ENCODE data around the gene EFNA5. TPM values are rescaled to one million over a fixed set of nuclear protein-coding genes. Genes with fewer than 3 reads are reported as not detected.

EFNA5 gene
- total RNA-seq, 3 donors from 2014 or later (not counting 1 experiment from before 2014, with no cell fraction given): 2.2 to 8.1 (median 4.3) TPM

- H3K27me3 ChIP-seq (ENCODE audit: control insufficient read depth, insufficient read depth, low read length): no peaks in the 10 kb centered on the region
- no peak overlapping the region for H3K4me3 ChIP-seq (ENCODE audit: low read length)
- intact Hi-C loops (cut with micrococcal nuclease): no loop called here
- H3K4me1 ChIP-seq (ENCODE audit: control insufficient read depth, insufficient read depth, low read length): no peaks in the 10 kb centered on the region
- Mint-ChIP-seq H3K36me3 (no peaks in the 10 kb centered on the region), H3K27me3 (ENCODE audit: low read depth in 2 of 2) (peaks cover 10 to 29% of the 10 kb centered on the region in 2 donors), H3K9me3 (no peaks in the 10 kb centered on the region), H3K27ac (no peak overlapping the region), H3K4me3 (no peak overlapping the region), H3K4me1 (peaks cover 0 to 5% of the 10 kb centered on the region in 2 donors)
- TF ChIP-seq CTCF (IDR thresholded peaks at IDR 0.05): no peak
- H3K9me3 ChIP-seq (ENCODE audit: control insufficient read depth, insufficient read depth, low read length): no peaks in the 10 kb centered on the region
- no peak for DNase-seq
- H3K36me3 ChIP-seq (ENCODE audit: control insufficient read depth, insufficient read depth, low read length): no peaks in the 10 kb centered on the region
- H3K27ac ChIP-seq (ENCODE audit: low read length): no peak overlapping the region
- ATAC-seq: no peak
- WGBS (ENCODE audit: insufficient coverage): 98% methylated on average over 4 of the region's 7 CpGs
Observed at GRCh38 chr5:107634981-107635848, 35.5 kb downstream of the EFNA5 start.

GRCh38 chr5:107633171-107633901, 37.4 kb downstream of the EFNA5 start:
- H3K9me3 Mint-ChIP-seq: no peaks in the 10 kb centered on the region
- DNase-seq: no peak
- no peaks in the 10 kb centered on the region for H3K36me3 Mint-ChIP-seq
- ATAC-seq: no peak
- H3K27ac ChIP-seq (ENCODE audit: low read length): no peak overlapping the region
- H3K36me3 ChIP-seq (ENCODE audit: control insufficient read depth, insufficient read depth, low read length): no peaks in the 10 kb centered on the region
- no peaks in the 10 kb centered on the region for H3K9me3 ChIP-seq (ENCODE audit: control insufficient read depth, insufficient read depth, low read length)
- no peaks in the 10 kb centered on the region for H3K27me3 ChIP-seq (ENCODE audit: control insufficient read depth, insufficient read depth, low read length)
- H3K27ac Mint-ChIP-seq: no peak overlapping the region
- TF ChIP-seq CTCF (IDR thresholded peaks at IDR 0.05): no peak
- intact Hi-C loops (cut with micrococcal nuclease): no loop called here
- H3K4me1 Mint-ChIP-seq: peaks cover 0 to 5% of the 10 kb centered on the region in 2 donors
- no peak overlapping the region for H3K4me3 Mint-ChIP-seq
- no peaks in the 10 kb centered on the region for H3K4me1 ChIP-seq (ENCODE audit: control insufficient read depth, insufficient read depth, low read length)
- H3K4me3 ChIP-seq (ENCODE audit: low read length): no peak overlapping the region
- WGBS (ENCODE audit: insufficient coverage): 91% methylated on average over 10 of the region's 11 CpGs
- peaks cover 8 to 31% of the 10 kb centered on the region in 2 donors for H3K27me3 Mint-ChIP-seq (ENCODE audit: low read depth in 2 of 2)

GRCh38 chr5:107631805-107632362, 38.9 kb downstream of the EFNA5 start:
- H3K9me3 ChIP-seq (ENCODE audit: control insufficient read depth, insufficient read depth, low read length): no peaks in the 10 kb centered on the region
- H3K9me3 Mint-ChIP-seq: no peaks in the 10 kb centered on the region
- no peak overlapping the region for H3K4me3 ChIP-seq (ENCODE audit: low read length)
- 51% methylated on average over 4 of the region's 4 CpGs for WGBS (ENCODE audit: insufficient coverage)
- no peak overlapping the region for H3K27ac ChIP-seq (ENCODE audit: low read length)
- H3K27me3 ChIP-seq (ENCODE audit: control insufficient read depth, insufficient read depth, low read length): no peaks in the 10 kb centered on the region
- no peaks in the 10 kb centered on the region for H3K36me3 Mint-ChIP-seq
- DNase-seq: no peak
- peaks cover 0 to 5% of the 10 kb centered on the region in 2 donors for H3K4me1 Mint-ChIP-seq
- peaks cover 4 to 31% of the 10 kb centered on the region in 2 donors for H3K27me3 Mint-ChIP-seq (ENCODE audit: low read depth in 2 of 2)
- no peaks in the 10 kb centered on the region for H3K36me3 ChIP-seq (ENCODE audit: control insufficient read depth, insufficient read depth, low read length)
- no peak for TF ChIP-seq CTCF (IDR thresholded peaks at IDR 0.05)
- no peak for ATAC-seq
- intact Hi-C loops (cut with micrococcal nuclease): no loop called here
- H3K27ac Mint-ChIP-seq: no peak overlapping the region
- H3K4me1 ChIP-seq (ENCODE audit: control insufficient read depth, insufficient read depth, low read length): no peaks in the 10 kb centered on the region
- H3K4me3 Mint-ChIP-seq: no peak overlapping the region

All from natural killer cell (primary cell).